SH-SY5Y (cell line): ENCODE results near the gene SMC4.

ENCODE experiments used
- GATA2 ChIP-seq: IDR thresholded peaks from 2 replicates; pipeline ENCODE4 v1.6.1; 2011; ENCODE audit warnings: mild to moderate bottlenecking, low read depth, low read length
- GATA3 ChIP-seq: IDR thresholded peaks from 2 replicates; pipeline ENCODE4 v1.6.1; 2011; ENCODE audit warnings: low read depth, mild to moderate bottlenecking, low read length, moderate library complexity

DNA sequence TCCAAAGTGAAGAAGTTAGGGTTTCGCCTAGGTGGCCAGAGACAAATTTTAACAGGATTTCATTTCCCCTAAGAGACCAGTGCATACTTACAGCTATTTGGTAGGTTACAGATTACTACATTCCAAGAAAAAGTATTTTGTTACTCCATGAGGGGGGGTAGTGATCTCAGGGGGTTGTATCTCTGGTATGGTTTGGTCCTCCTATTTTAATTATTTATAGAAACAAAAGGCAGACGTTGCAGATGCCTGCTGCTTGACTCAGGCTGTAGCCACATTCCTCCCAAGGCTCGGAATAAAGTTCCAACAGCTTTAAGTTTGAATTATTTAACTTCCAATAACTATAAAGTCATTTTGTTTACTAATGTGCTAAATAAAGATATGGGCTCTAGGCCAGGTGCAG lies 51.4 kb downstream of the SMC4 start:
- TF ChIP-seq GATA2 (no peak), GATA3 (no peak)
